SIG-M5 treated with dmso at 0.1 percent for 504 hours (cell line): ENCODE data around the gene CHAD.

Experiments
- DNase-seq: peaks from one replicate; lab custom pipeline; 2025; ENCODE audit not compliant: unreplicated experiment; lab: John Stamatoyannopoulos, UW

The CHAD gene

GRCh38 chr17:50458701-50459676 lies 9.7 kb downstream of the CHAD start:
- peak; percentile 32 for DNase-seq

DNA sequence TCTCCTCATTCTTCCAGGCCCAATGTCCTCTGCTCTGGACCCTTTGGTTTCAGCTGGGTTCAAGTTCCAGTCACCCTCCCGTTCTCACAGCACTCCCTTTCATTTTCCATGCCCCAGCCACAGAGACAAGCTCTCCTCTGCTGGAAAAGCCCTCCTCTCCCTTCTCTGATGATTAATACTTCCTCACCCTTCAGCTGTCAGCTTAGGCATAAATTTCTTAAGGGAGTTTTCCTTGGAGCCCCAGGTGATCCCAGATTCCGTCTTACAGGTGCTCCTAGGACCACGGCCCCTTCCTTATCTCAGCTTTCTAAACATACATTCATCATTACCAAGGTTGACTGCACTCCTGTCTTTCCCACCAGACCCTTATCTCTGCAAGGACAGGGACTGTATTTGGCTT lies 10.4 kb downstream of the CHAD start:
- no peak for DNase-seq

DNA sequence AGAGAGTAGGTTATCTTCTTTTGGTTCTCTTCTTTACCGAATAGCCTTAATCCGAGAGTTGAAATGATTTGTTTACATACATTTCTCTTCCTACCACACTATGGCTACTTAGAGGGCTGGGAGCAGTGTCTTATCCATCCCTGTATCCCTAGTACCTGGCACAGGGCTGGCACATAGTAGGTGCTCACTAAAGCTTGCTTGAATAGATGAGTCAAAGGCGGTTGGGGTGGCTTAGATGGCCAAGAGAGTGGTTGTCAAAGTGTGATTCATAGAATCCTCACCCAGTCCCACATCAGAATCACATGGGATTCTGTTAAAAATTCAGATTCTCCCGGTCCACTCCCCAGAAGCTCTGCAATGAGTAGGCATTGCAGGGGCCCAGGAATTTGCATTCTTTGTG lies 11.1 kb downstream of the CHAD start:
- DNase-seq, result no peak

DNA sequence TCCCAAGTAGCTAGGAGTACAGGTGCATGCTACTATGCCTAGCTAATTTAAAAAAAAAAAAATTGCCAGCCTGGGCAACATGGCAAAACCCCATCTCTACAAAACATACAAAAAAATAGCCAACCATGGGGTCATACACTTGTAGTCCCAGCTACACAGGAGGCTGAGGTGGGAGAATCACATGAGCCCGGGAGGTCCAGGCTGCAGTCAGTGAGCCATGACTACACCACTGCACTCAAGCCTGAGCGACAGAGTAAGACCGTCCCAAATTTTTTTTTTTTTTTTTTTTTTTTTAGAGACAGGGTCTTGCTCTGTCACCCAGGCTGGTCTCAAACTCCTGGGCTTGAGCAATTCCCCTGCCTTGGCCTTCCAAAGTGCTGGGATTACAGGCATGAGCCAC lies 14.8 kb downstream of the CHAD start:
- DNase-seq, result no peak

DNA sequence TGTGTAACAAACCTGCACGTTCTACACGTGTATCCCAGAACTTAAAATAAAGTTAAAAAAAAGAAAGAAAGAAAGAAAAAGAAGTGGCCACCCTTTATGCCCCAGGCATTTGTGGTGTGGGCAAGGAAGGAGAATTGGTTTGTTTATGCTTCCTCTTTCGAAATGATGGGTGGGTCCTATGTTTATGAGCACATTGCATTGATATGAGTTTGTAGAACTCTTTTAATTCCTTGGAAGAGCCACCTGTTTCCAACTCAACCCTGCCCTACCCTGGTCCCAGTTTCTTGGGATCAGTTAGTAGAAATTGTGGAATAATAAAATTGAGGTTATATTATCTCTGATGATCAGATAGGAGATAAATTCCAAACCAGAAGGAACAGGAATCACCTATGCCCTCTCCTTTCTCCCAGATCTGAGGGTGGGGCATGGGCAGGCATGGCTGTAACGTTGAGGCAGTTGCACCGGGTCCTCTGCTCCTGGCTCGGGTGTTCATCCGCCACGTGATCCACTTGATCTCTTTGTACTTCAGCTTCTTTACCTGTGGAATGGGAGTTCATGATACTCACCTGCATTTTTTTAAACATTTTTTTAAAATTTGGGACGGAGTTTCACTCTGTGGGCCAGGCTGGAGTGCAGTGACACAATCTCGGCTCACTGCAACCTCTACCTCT lies 15.9 kb downstream of the CHAD start:
- DNase-seq, result peak; percentile 83

GRCh38 chr17:50451943-50452629 lies 16.6 kb downstream of the CHAD start:
- DNase-seq, result no peak

DNA sequence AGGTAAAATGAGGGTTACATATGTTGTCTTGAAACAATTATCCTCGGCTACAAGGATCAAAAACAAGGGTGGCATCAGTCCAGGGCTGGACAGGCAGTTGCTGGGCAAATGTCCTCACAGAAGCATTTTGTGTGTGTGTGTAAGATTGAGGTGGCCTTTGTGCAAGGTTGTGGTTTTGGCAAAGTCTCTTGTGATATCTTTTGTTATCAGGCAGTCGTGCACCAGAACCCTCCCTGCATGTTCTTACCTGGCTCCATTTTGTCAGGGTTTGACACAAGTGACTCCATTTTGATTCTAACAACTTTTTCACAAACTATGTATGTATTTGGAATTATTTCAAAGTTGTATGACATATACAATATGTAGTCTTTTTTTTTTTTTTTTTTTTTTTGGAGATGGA lies 20.0 kb downstream of the CHAD start:
- no peak for DNase-seq

GRCh38 chr17:50447870-50448595 lies 20.6 kb downstream of the CHAD start:
- no peak for DNase-seq

DNA sequence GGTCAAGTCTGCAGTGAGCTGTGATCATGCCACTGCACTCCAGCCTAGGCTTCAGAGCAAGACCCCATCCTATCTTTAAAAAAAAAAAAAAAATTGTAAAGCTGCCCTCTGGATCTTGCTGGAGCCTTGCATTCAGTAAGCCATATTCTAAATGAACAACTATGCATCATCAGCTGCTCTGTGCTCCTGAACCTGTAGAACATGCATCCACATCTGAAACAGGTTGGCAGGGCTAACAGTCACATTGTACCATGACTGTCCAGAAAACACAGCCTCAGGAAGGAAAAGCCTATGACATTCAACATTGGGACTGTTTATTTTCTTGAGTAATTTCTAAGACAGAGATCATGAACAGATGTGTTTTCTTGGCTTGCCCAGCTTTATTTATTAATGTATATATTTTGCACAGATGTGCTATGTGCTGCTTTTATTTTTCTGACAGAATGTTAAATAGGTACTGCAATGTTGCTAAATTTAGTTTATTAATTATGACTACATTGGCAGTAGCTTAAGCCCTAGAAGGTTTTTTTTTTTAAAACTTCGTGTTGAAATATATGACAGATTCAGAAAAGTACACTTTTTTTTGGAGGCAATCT lies 22.9 kb downstream of the CHAD start:
- DNase-seq, result no peak

GRCh38 chr17:50444841-50445715 lies 23.6 kb downstream of the CHAD start:
- no peak for DNase-seq

- DNase-seq, result no peak
Observed at GRCh38 chr17:50443505-50443974, 25.1 kb downstream of the CHAD start.

DNA sequence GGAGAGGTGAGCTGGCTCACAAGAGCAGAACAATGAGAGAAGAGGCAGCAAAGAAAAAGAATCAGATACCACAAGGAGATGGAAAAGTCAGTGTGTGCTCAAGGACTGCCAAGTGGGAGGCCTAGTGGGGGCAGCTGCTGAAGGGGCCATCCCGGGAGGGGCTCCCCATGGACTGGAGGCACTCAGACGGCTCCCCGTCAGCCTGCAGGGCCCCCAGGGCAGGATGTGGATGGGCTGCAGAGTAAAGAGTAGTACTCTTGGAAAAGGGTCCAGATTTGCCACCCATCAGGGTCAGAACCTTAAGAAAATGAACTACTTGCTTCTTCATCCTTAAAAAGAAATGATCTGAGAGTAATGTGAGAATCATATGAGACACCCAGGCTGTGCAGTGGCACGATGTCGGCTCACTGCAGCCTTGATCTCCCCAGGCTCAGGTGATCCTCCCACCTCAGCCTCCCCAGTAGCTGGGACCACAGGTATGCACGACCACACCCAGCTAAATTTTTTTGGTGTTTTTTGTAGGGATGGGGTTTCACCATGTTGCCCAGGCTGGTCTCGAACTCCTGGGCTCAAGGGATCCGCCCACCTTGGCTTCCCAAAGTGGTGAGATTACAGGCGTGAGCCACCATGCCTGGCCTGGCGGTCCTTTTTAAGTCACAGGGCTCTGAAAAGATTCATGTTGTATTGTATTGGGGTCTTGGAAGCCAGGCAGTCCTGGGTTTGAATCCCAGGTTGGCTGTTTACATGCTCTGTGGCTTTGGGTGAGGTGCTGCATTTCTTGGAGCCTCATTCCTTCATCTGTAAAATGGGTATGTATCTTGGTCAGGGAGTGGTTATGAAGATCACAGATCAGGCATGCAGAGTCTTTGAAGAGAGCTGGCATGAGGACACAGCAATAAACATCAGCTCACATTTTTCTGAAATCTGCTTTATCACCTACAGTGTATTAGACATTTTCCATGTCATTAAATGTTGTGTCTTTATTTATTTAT lies 27.5 kb downstream of the CHAD start:
- DNase-seq, result no peak

GRCh38 chr17:50440172-50440837 lies 28.4 kb downstream of the CHAD start:
- no peak for DNase-seq

GRCh38 chr17:50439008-50439407 lies 29.7 kb downstream of the CHAD start:
- DNase-seq, result no peak

GRCh38 chr17:50437409-50437808 lies 31.3 kb downstream of the CHAD start:
- no peak for DNase-seq

DNA sequence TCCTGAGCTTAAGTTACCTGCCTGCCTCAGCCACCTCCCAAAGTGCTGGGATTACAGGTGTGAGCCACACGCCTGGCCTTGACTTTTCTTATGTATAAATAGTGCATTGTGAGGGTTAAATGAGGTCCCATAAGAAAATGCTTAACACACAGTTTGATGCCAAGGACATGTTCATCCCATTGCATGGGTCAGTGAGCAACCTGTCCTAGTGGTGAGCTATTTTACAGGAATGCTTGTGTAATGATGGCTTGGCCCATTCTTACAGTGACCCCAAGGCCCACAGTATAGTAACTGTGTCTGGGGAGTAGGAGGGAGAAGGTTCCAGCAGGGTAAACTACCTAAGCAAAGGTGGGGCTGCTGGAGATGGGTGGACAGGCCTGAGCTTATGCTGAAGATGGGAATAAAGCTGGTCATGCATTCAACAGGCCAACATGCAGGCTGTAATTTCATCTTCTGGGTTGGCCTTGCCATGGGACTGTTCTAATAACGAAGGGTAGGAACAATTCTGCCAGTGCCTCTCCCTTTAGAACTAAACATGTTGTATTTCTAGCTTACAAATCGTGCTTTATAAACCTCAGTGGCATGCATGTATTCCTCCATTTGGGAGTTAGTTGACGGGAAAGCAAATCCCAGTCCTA lies 36.4 kb downstream of the CHAD start:
- no peak for DNase-seq
